Measurements from ENCODE around the gene RARB. TPM values are rescaled to one million over a fixed set of nuclear protein-coding genes. Genes with fewer than 3 reads are reported as not detected.

RARB gene
- total and polyA plus RNA-seq, 9 of the 15 experiments (the other 6 are each of a cell fraction or from before 2014, with no cell fraction given), result 0.15 to 1.3 (median 0.27) TPM

DNA sequence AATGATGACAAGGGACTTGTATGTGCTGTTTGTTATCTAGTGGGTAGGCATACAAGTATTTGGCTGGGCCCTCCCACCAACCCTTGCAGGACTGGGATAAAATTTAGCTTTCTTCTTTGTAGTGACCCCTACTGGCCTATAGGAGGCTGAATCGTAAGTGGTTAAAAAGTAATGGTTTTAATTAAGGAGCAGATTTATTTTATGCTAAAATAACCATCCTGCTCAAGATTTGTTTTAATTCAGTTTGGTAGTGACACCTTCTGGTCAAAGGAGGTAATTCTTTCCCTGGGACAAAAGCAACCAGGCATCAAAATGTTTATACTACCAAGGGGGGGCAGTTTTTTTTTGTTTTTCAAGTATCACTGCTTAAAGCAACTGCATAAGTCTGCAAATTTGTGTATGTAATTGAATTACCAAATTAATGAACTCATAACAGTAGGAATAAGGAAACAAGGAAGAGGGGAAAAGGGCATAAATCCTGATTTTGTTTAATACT is 166.0 kb downstream of the RARB start (continued):
- TF ChIP-seq TSC22D4 (tag; IDR thresholded peaks at IDR 0.05) (no peak), TAF15 (IDR thresholded peaks at IDR 0.05; ENCODE audit: low read depth, low read length) (no peak), ARHGAP35 (IDR thresholded peaks at IDR 0.05; ENCODE audit: partially characterized antibody) (no peak), GATAD2A (IDR thresholded peaks at IDR 0.05) (no peak), ARID1B (IDR thresholded peaks at IDR 0.05) (no peak)
- TF ChIP-seq, protein P1, sequence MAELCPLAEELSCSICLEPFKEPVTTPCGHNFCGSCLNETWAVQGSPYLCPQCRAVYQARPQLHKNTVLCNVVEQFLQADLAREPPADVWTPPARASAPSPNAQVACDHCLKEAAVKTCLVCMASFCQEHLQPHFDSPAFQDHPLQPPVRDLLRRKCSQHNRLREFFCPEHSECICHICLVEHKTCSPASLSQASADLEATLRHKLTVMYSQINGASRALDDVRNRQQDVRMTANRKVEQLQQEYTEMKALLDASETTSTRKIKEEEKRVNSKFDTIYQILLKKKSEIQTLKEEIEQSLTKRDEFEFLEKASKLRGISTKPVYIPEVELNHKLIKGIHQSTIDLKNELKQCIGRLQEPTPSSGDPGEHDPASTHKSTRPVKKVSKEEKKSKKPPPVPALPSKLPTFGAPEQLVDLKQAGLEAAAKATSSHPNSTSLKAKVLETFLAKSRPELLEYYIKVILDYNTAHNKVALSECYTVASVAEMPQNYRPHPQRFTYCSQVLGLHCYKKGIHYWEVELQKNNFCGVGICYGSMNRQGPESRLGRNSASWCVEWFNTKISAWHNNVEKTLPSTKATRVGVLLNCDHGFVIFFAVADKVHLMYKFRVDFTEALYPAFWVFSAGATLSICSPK (IDR thresholded peaks at IDR 0.05; ENCODE audit: borderline replicate concordance), result no peak
- TF ChIP-seq, protein P2, sequence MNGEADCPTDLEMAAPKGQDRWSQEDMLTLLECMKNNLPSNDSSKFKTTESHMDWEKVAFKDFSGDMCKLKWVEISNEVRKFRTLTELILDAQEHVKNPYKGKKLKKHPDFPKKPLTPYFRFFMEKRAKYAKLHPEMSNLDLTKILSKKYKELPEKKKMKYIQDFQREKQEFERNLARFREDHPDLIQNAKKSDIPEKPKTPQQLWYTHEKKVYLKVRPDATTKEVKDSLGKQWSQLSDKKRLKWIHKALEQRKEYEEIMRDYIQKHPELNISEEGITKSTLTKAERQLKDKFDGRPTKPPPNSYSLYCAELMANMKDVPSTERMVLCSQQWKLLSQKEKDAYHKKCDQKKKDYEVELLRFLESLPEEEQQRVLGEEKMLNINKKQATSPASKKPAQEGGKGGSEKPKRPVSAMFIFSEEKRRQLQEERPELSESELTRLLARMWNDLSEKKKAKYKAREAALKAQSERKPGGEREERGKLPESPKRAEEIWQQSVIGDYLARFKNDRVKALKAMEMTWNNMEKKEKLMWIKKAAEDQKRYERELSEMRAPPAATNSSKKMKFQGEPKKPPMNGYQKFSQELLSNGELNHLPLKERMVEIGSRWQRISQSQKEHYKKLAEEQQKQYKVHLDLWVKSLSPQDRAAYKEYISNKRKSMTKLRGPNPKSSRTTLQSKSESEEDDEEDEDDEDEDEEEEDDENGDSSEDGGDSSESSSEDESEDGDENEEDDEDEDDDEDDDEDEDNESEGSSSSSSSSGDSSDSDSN (IDR thresholded peaks at IDR 0.05; ENCODE audit: borderline replicate concordance in 1 of 2, low read depth in 2 of 2, low read length in 2 of 2), result no peak
- TF ChIP-seq, protein P3, sequence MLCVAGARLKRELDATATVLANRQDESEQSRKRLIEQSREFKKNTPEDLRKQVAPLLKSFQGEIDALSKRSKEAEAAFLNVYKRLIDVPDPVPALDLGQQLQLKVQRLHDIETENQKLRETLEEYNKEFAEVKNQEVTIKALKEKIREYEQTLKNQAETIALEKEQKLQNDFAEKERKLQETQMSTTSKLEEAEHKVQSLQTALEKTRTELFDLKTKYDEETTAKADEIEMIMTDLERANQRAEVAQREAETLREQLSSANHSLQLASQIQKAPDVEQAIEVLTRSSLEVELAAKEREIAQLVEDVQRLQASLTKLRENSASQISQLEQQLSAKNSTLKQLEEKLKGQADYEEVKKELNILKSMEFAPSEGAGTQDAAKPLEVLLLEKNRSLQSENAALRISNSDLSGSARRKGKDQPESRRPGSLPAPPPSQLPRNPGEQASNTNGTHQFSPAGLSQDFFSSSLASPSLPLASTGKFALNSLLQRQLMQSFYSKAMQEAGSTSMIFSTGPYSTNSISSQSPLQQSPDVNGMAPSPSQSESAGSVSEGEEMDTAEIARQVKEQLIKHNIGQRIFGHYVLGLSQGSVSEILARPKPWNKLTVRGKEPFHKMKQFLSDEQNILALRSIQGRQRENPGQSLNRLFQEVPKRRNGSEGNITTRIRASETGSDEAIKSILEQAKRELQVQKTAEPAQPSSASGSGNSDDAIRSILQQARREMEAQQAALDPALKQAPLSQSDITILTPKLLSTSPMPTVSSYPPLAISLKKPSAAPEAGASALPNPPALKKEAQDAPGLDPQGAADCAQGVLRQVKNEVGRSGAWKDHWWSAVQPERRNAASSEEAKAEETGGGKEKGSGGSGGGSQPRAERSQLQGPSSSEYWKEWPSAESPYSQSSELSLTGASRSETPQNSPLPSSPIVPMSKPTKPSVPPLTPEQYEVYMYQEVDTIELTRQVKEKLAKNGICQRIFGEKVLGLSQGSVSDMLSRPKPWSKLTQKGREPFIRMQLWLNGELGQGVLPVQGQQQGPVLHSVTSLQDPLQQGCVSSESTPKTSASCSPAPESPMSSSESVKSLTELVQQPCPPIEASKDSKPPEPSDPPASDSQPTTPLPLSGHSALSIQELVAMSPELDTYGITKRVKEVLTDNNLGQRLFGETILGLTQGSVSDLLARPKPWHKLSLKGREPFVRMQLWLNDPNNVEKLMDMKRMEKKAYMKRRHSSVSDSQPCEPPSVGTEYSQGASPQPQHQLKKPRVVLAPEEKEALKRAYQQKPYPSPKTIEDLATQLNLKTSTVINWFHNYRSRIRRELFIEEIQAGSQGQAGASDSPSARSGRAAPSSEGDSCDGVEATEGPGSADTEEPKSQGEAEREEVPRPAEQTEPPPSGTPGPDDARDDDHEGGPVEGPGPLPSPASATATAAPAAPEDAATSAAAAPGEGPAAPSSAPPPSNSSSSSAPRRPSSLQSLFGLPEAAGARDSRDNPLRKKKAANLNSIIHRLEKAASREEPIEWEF (CRISPR knock-in tag; IDR thresholded peaks at IDR 0.05), result no peak
- TF ChIP-seq, protein P4, sequence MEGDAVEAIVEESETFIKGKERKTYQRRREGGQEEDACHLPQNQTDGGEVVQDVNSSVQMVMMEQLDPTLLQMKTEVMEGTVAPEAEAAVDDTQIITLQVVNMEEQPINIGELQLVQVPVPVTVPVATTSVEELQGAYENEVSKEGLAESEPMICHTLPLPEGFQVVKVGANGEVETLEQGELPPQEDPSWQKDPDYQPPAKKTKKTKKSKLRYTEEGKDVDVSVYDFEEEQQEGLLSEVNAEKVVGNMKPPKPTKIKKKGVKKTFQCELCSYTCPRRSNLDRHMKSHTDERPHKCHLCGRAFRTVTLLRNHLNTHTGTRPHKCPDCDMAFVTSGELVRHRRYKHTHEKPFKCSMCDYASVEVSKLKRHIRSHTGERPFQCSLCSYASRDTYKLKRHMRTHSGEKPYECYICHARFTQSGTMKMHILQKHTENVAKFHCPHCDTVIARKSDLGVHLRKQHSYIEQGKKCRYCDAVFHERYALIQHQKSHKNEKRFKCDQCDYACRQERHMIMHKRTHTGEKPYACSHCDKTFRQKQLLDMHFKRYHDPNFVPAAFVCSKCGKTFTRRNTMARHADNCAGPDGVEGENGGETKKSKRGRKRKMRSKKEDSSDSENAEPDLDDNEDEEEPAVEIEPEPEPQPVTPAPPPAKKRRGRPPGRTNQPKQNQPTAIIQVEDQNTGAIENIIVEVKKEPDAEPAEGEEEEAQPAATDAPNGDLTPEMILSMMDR (IDR thresholded peaks at IDR 0.05 in 2 of 3, conservative IDR thresholded peaks at IDR 0.05 in 1 of 3; ENCODE audit: insufficient read depth in 2 of 3, low read depth in 1 of 3, low read length in 3 of 3), result peak; percentile 59 to 79 (median 67); a peak in 5 of 6 replicates

Measured in K562 (cell line).